GM12878 (cell line): ENCODE data around the gene BTBD19. TPM values are rescaled to one million over a fixed set of nuclear protein-coding genes. Genes with fewer than 3 reads are reported as not detected.
A peak's percentile ranks its signal among the peaks of the same experiment; 100 is the strongest.

Experiments used
- BCL11A ChIP-seq: IDR thresholded peaks from 2 replicates; pipeline ENCODE4 v1.6.1; 2011; ENCODE audit warnings: low read depth, low read length
- BHLHE40 ChIP-seq, 2 experiments: fragments of 450-650 bp in 1 of 2; IDR thresholded peaks; 2 replicates each; pipeline ENCODE4 v1.6.1; 2011 to 2017; ENCODE audit warnings: low read depth in 2 of 2, borderline replicate concordance in 1 of 2, improper control_type of control experiment in 1 of 2, low read length in 1 of 2, mild to moderate bottlenecking in 1 of 2
- BRCA1 ChIP-seq: IDR thresholded peaks from 2 replicates; pipeline ENCODE4 v1.6.1; 2011; ENCODE audit warnings: low read depth, low read length, improper control_type of control experiment
- CBX3 ChIP-seq: fragments of 200-600 bp; sonication (generic); IDR thresholded peaks from 2 replicates; pipeline ENCODE4 v1.6.1; 2016; ENCODE audit warnings: low read depth, borderline replicate concordance
- ESRRA ChIP-seq: IDR thresholded peaks from 2 replicates; pipeline ENCODE4 v1.6.1; 2012; ENCODE audit warnings: mild to moderate bottlenecking, low read length, improper control_type of control experiment
- IRF5 ChIP-seq: fragments of 450-650 bp; IDR thresholded peaks from 2 replicates; pipeline ENCODE4 v1.6.1; 2017; ENCODE audit warnings: borderline replicate concordance
- MLLT1 ChIP-seq: fragments of 450-650 bp; IDR thresholded peaks from 2 replicates; pipeline ENCODE4 v1.6.1; 2016; ENCODE audit warnings: mild to moderate bottlenecking
- PBX3 ChIP-seq: IDR thresholded peaks from 2 replicates; pipeline ENCODE4 v1.6.1; 2011; ENCODE audit warnings: mild to moderate bottlenecking, low read depth, low read length, moderate library complexity; ENCODE audit not compliant: insufficient replicate concordance
- RAD51 ChIP-seq: fragments of 450-650 bp; IDR thresholded peaks from 2 replicates; pipeline ENCODE4 v1.6.1; 2016; ENCODE audit warnings: moderate library complexity, mild to moderate bottlenecking, inconsistent platforms
- SPI1 ChIP-seq: IDR thresholded peaks from 2 replicates; pipeline ENCODE4 v1.6.1; 2011; ENCODE audit warnings: low read depth, mild to moderate bottlenecking, low read length, moderate library complexity, borderline replicate concordance; ENCODE audit not compliant: insufficient read depth
- STAT1 ChIP-seq: fragments of 450-650 bp; conservative IDR thresholded peaks from 2 replicates; pipeline ENCODE4 v1.6.1; 2014; ENCODE audit warnings: antibody characterized with exemption, mild to moderate bottlenecking
- ZBED1 ChIP-seq: IDR thresholded peaks from 2 replicates; pipeline ENCODE4 v1.6.1; 2016; ENCODE audit warnings: borderline replicate concordance
- ZNF217 ChIP-seq: fragments of 450-650 bp; IDR thresholded peaks from 2 replicates; pipeline ENCODE4 v1.6.1; 2017; ENCODE audit warnings: antibody characterized with exemption, mild to moderate bottlenecking
- polyA plus RNA-seq, 11 experiments: library from polyadenylated mRNA; depleted of rRNA in 4 of 11; unstranded in 6 of 11; stranded (reverse) in 5 of 11; fragments of >200 nt; fragmentation: Nextera tagmentation in 4 of 11; fragmentation: Illumina TruSeq in 1 of 11; extraction: Ambion mirVana in 4 of 11; extraction: Trizol in 1 of 11; gene quantifications; 1 replicate in 1 of 11; 2 replicates in 10 of 11; pipeline versions ENCODE4 v1.2.1 to v1.2.3, GENCODE V29; 2011 to 2016; ENCODE audit warnings: inconsistent platforms in 2 of 11, missing spikeins in 2 of 11, low read depth in 1 of 11
- total RNA-seq, 4 experiments: library from RNA; depleted of rRNA in 3 of 4; stranded (reverse); fragments of >200 nt in 3 of 4; fragmentation: Illumina TruSeq in 1 of 4; extraction: Trizol in 1 of 4; gene quantifications; 2 replicates each; pipeline versions ENCODE4 v1.2.1 to v1.2.3, GENCODE V29; 2013 to 2021

The BTBD19 gene
- total and polyA plus RNA-seq, 10 of the 15 experiments (the other 5 are each of a cell fraction or from before 2014, with no cell fraction given) = 0.13 to 2.7 (median 0.42) TPM

- peak; percentile 69; the same call in 1 of the 2 replicates for TF ChIP-seq MLLT1
- no peak for TF ChIP-seq CBX3
- TF ChIP-seq IRF5 = no peak
- TF ChIP-seq RAD51 = peak; percentile 35; the same call in 1 of the 2 replicates
- no peak for TF ChIP-seq ZNF217
- no peak for TF ChIP-seq ZBED1
- no peak for TF ChIP-seq STAT1
- TF ChIP-seq BHLHE40 (IDR thresholded peaks at IDR 0.05; ENCODE audit: borderline replicate concordance in 1 of 2, low read depth in 2 of 2, low read length in 1 of 2) = peak in 1 of 2 experiments; percentile 33; a peak in 1 of 4 replicates
- TF ChIP-seq PBX3 = no peak
- TF ChIP-seq SPI1 = no peak; the same call in 1 of the 2 replicates
- TF ChIP-seq BRCA1 = no peak
- TF ChIP-seq ESRRA = no peak
- TF ChIP-seq BCL11A = no peak
Observed at GRCh38 chr1:44808063-44808937, at the start of gene BTBD19 (continued).
